AG09319 (cell line): ENCODE results near the gene RELB.

Source experiments
- DNase-seq: peaks from one replicate; pipeline ENCODE4 v3.0.0-alpha.2; 2010; ENCODE audit warnings: low read depth; ENCODE audit errors: extremely low read depth
- CTCF ChIP-seq: IDR thresholded peaks from 2 replicates; pipeline ENCODE4 v1.5.1; 2011; ENCODE audit warnings: low read depth, mild to moderate bottlenecking, inconsistent platforms, low read length, moderate library complexity

Gene RELB

GRCh38 chr19:45011959-45012358 lies 10.7 kb downstream of the RELB start:
- DNase-seq = no peak
- TF ChIP-seq CTCF = no peak

- peak; percentile 51 for DNase-seq
- TF ChIP-seq CTCF = peak; percentile 71
Observed at GRCh38 chr19:45016388-45017314, 15.4 kb downstream of the RELB start.

GRCh38 chr19:45019187-45019586 lies 17.9 kb downstream of the RELB start:
- DNase-seq = no peak
- no peak for TF ChIP-seq CTCF

GRCh38 chr19:45020071-45020470 lies 18.8 kb downstream of the RELB start:
- no peak for DNase-seq
- TF ChIP-seq CTCF = no peak

- no peak for TF ChIP-seq CTCF
- DNase-seq = no peak
Observed at GRCh38 chr19:45021971-45022370, 20.7 kb downstream of the RELB start.

GRCh38 chr19:45023048-45023447 lies 21.8 kb downstream of the RELB start:
- no peak for DNase-seq
- no peak for TF ChIP-seq CTCF

GRCh38 chr19:45025264-45025663 lies 24.0 kb downstream of the RELB start:
- no peak for DNase-seq
- no peak for TF ChIP-seq CTCF
